HG03060 (cell line): Measurements from ENCODE around the gene MIEN1.
"Not testable (repeated sequence)": the region's sequence is repeated elsewhere in the genome, so short reads cannot be mapped to it uniquely, and the experiment has no call there.

Experiments
- ATAC-seq: cut with Tn5 transposase; IDR thresholded peaks from one replicate; pipeline ENCODE4 v1.9.1; 2021; ENCODE audit warnings: low read depth, moderate number of reproducible peaks; ENCODE audit not compliant: unreplicated experiment

Gene MIEN1, protein sequence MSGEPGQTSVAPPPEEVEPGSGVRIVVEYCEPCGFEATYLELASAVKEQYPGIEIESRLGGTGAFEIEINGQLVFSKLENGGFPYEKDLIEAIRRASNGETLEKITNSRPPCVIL

DNA sequence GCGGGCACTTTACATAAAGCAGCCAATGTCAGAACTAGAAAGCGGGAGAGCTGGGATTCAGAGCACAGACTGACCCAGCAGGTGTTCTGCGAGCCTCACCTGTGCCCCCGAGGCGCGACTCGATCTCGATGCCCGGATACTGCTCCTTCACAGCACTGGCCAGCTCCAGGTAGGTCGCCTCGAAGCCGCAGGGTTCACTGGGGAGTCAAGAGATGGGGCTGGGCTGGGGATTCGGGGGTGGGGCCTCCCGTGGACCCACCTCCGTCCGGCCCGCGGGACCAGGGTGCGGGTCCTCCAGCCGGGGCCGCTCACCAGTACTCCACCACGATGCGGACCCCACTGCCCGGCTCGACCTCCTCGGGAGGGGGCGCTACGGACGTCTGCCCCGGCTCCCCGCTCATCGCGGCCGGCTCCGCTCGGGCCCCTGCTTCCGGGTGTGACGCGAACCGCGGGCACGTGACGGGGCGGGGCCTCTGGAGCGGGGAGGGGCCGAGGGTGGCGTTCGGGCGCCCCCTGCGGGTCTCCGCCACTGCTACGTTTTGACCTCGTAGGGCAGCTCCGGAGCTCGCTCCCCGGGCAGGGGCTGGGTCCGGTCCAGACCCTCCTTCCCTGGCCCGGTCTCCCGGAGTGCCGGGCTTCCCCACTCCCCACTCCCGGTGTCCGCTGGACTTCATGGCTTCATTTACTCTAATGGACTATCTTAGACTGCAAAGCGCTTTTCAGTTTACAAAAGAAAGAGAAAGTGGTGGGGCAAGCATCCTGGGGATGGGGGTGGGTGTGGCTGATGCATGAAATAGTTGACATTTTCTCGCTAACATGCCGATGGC, at the start of gene MIEN1:
TSS of gene MIEN1 (minus strand) at position 438 of the 827 bp plus-strand sequence. CDS start at position 401, 37 bp downstream.
- ATAC-seq, result peak; percentile 46

DNA sequence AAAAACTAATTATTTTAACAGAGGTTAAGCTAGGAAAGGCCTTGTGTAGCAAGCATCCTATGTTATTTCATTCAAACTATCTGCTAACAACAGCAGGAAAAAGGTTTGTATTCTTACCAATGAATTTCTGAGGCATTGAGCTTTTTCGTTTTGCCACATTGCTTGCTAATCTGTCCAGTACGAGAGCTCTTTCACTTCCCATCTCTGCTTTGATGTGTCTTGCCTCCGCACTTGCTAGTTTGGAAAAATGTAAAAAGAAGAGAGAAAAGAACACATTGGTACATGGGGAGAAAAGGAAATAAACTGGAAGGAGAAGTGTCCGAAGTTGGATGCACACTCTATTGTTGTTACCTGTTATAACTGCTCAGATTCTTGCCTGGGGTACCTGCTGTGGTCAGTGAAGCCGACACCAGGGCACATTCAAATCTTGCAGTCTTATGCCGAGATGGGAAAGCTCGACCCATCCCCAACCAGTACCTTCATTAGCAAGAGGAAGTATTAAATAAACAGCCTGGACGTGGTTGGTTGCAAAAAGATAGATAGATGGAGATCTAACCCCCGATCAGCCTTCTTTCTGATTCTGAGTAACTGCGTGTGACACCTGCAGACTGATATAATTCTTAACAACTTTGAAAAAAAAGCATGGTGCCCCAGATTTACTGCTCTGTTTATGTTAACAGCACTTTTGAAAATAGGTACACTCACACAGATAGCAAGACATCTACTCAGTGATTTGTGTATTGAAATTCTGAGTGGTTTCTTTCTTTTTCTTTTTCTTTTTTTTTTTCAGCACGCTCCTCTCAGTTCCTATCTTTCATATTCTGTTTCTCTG, 47.4 kb upstream of the MIEN1 start:
- no peak for ATAC-seq

DNA sequence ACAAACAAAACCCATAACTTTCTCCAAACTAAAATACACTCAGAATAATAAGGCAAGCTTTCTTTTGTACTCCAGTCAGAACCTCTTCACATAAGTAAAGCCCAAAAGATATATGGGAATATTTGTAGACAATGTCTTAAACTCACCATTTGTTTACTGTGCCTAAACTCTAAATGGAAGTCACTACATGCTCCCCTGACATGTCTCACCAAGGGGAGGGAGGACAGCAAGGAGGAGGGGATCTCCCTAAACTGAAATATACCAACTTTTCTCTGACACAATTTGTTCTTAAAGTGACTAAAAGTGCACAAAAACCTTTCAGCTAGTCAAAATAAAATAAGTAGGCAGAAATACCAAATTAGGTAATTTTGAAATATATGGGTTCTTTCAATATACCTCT, 45.9 kb upstream of the MIEN1 start:
- no peak for ATAC-seq

DNA sequence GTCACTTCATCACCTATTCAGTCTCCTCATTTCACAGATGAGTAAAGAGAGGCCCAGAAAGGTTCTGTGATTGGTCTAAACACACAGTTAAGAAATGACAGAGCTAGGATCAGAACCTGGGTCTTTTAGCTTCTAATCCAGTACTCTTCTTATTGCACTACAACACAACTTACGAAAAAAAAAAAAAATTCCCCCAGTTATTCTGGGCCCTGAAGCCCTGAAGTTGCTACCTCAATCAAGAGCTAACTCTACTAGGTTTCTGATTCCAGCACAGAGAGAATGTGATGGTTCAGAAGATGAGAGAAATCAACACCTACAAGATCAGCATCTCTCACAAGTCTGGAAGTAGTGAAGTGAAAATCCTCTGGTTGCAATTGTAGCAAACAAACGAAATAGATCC, 44.7 kb upstream of the MIEN1 start:
- ATAC-seq, result no peak

DNA sequence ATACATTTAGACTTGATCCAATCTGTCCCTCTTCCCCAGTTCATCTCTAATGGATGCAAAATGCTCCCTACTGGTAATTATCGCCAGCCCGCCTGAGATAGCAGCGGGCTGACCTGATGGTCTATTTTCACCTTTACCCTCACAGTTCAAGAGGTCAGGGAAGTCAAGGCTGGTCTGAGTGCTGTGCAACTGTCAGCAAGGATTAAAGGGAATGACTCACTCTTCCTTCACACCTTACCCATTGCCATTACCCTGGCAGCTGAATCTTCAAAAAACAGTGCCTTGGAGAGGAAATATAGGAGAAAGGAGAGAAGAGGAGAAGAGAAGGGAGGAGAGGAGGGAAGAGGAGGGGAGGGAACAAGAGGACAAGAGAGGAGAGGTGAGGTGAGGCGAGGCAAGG, 43.7 kb upstream of the MIEN1 start:
- ATAC-seq, result no peak

DNA sequence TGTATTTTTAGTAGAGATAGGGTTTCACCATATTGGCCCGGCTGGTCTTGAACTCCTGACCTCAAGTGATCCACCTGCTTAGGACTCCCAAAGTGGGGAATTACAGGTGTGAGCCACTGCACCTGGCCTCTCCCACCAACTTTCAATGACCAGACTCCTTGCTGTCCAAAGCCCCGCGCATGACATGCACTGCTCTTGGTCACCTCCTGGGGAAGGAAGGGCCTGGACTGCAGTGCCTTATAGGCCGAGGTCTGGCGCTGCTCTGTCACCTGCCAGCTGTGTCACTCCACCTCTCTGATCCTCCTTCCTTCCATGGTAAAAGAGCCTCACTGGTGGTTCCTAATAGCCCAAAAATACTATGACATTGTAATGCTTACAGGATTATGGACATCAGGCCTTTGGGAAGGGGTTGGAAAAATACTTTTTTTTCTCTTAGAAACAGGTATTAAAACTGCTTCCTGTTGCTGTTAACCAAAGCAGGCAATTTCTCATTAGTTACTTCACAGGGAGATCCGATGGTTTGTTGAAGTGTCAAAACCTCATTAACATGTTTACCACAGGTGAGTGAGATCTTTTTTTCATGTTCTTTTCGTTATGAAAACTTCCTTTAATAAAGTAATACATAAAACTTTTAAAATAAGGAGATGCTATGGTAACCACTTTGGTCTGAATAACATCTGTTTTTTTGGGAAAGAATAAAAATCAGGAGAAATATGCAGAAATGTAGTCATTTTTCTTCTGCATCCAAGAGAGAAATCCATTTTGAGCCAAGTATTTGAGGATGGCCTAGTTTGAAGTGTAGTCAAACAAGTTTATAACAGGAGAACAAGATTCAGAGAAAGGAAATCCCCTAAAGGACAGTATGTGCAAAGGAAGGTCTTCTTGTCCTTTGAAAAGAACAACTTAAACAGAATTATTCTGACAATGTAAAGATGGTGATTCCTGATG, 42.9 kb upstream of the MIEN1 start:
- ATAC-seq, result no peak

DNA sequence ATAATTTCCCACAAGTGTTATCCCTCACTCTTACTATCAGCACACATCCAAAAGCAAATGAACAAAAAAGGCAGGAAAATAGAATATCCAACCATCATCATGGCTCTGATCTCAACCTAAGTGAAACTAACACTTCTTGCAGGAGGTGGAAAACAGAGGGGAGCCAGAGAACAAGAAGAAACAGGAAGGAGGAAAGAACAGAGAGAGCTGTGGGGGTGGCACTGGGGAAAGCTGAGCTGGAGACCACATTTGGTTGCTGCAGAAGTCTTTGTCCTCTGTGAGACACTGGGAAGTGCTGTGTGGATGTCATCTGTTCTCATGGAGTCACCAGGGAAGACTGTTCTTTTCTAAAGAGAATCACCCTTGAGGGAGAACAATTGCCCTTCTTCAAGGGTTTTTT, 42.1 kb upstream of the MIEN1 start:
- ATAC-seq, result no peak

DNA sequence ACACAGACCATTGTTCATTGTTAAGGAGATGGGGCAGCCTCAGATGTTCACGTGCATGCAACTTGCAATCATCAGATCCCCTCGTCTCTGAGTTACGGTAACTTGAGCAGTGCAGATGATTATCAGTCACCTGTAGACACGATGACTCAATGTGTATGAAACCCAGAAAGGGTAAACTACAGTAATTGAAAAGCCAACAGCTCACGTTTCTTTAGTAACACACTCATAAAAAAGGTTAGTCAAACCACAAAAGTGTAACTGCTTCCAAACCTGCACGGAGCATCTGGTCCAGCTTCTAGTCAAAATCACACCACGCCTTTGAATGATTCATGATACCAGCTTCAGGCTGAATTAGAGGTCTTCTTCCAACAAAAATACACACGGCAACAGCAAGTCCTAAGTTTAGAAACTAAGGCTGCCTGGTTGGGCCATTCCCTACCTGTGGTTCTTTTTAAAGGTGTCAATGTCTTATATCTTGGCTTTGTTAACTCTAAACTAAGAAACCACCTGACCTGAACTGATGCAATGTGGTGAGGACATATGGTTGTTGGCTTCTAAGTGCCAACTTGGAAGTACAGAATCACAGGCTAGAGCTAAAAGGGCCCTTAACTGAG, 39.7 kb upstream of the MIEN1 start:
- peak; percentile 46 for ATAC-seq

DNA sequence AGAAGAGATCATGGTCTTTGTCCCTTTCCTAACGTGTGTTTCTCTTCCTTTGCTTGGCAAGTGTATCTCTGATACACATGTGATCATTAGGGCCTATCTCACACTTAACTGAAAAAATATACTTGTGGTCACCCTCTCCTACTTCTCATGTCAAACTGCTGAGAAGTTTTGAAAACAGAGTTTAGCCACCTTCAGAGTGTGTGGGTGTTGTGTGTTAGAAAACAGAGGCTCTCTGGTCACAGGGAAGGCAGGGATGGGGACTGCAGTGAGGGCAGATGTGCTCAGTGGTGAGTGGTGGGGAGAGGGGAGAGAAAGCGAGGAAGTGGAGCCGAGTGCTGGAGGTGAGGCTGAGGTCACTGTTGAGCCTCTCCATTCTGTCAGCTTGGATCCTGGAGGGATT, 36.8 kb upstream of the MIEN1 start:
- no peak for ATAC-seq

DNA sequence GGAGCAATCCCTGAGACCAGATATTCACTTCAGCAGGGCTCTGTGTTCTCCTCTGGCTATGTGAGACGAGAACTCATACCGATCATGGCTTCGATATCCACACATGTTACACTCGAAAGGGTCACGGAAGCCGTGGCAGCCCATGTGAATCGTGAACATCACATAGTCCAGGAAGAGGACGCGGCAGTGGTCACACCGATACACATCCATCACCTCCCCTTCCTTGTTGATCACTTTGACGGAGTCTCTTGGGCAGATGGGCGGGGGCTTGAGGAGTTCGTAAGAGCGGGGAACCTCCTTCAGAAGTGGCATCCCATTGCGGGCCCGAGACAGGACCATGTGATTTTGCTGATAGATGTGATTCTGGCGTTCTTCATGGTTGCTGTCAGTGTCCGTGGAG, 35.4 kb upstream of the MIEN1 start:
- no peak for ATAC-seq

DNA sequence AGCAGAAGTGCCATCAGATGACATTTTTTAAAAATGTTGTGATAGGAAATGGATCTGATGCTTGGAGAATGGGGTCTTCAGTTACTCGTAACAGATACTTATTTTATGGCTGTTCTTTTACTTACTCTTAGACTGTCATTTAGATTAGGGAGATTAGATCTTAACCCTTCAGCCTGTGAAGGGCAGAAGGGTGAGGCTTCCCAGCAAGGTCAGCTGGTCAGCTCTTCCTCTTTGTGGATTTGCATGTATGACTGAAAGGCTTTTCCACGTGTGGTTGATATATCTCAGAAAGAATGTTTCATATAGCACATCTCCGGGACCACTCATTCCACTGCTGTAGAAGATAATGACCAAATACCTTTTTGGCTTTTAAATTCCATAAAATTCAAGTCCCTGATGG, 34.8 kb upstream of the MIEN1 start:
- ATAC-seq, result no peak

DNA sequence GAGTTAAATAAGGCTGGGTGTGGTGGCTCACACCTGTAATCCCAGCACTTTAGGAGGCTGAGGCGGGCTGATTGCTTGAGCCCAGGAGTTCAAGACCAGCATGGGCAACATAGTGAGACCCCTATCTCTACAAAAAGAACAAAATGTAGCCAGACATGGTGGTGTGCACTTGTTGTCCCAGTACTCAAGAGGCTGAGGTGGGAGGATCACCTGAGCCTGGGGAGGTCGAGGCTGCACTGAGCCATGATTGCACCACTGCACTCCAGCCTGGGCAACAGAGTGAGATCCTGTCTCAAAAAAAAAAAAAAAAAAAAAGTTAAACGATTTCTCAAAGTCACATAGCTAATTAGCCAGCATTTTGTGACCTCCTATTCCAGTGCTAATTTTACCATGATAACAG, 33.8 kb upstream of the MIEN1 start:
- ATAC-seq, result not testable (repeated sequence)

DNA sequence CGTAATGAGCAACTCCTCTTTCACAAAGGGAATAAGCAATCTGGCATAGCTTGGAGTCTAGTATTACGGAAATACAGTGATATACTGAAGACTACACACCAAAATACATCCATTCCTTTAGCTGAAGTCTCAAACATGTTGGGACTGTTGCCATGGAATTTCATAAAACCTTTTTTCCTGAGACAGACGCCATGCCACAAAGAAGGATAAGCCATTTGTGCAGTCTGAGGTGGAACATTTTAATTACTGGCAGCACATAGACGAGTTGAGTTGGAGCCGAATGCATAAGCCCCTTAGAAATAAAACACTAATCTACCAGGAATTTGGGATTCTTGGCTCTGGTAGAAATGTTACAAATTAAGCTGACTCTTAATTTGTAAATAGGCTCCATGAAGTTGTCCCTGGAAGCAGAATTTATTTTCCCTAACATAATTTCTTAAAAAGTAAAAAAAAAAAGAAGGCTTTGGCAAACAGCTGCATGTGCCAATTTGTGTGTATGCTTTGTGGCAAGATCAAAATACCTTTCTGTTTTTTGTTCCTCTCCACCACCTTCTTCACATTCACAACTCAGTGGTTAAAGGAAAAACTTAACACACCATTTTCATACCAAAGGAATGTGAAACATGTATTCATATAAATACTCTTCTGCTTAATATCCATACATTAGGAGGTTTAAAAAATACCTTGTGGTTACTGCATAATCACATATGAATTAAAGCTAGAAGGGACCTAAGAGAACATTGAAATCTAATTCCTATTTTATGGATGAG, 32.9 kb upstream of the MIEN1 start:
- no peak for ATAC-seq

DNA sequence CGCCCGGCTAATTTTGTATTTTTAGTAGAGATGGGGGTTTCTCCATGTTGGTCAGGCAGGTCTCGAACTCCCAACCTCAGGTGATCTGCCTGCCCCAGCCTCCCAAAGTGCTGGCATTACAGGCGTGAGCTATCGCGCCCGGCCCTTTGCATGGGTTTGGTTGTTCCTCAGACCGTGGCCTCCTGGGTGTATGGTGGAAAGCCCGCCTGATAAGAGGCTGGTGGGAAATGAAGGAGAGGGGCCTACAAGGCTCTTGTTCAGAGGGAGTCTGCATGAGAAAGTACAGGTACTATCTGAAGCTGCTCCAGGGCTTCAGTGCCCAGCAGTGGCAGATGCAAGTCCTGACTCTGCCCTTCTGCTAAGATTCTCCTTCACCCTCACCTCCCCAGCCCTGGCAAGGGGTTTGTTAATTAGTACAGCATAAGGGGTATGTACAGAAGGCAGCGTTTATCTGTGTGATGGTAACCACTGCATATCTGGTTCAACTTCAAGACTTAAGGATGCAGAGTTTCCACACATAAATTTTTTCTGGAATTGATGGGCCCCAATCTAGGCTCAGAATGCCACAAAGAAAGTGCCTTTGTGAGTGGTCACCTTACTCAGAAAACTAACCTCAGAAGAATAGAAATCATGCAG, 31.6 kb upstream of the MIEN1 start:
- ATAC-seq, result no peak

DNA sequence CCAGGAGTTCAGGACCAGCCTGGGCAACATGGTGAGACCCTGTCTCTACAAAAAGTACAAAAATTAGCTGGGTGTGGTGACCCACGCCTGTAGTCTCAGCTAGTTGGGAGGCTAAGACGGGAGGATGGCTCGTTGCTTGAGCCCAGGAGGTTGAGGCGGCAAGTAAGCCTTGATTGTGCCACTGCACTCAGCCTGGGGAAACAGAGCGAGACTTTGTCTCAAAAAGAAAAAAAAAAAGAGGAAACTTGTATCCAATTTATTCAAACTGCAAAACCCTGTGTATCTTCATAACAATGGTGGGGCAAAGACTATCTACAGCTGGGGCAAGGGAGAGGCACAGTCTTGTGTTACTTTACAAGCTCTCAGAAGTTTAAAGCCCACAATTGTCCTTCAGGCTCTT, 28.9 kb upstream of the MIEN1 start:
- ATAC-seq, result no peak

DNA sequence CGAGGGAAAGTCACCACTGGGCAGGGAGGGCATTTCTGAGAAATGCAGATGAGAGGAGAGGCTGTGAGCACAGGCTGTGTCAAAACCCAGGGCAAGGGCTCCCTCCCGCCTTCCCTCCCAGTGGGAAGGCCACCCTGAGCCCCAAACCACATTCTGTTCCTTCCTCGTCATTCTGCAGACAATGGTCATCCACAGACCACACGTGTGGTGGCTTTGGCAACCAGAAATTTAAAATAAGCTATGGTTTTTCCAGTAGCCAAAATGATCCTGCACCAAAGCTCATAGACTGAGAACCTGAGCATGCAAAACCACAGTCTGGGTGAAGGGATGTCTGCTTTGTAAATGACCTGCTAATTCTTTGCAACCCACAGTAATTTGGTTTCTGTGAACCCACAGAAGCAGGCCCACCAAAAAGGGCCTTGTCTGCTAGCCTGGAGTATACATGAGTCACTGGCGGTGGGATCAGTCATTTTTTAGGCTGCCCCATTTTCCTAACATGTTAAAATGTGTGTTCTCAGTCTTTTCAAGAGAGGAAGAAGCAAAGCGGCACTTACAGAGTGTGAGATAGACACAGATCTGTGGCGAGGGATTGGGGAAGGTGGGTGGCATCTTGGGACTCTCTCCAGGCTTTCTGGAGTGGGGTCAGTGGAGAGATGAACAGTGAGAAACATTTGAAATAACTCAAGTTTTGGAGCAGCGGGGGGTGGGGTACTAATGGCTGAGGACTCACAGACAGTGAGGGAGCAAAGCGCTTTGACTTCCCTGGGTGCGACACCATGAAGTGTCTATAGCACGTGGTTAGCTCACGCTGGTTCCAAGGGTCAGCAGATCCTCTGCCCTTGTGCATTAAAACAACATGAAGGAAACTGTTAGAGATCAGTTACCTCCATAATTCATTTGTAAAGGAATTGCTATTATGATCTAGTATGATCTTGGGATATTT, 27.9 kb upstream of the MIEN1 start:
- no peak for ATAC-seq

DNA sequence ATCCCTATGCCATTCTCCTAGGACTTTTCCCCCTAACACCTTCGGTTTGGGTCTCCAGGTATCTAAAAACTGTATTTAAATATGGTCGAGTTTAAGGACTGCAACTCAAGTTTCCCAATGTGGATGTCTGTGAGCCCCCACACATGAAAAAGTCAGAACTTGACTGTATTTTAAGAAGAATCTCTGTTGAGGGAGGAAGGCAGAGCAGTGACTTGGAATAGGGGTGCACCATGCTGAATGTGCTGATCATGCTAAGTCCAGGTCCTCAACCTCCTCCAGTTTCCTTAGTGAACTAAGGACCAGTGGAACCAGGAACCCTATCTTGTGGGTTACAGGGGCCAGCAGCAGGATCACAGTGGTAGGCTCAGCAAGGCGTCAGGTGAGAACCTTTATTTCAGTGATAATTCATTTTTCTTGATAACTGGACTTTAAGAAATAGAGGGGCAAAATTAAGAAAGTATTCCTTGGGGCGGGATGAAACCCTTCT, 26.9 kb upstream of the MIEN1 start:
- no peak for ATAC-seq
